ENCODE measurements around the gene MFAP3L.

MFAP3L gene

GRCh38 chr4:170022211-170022610, 4.0 kb downstream of the MFAP3L start:
- no peak for DNase-seq (ENCODE audit: low read depth in 2 of 3, low spot score in 2 of 3)

DNA sequence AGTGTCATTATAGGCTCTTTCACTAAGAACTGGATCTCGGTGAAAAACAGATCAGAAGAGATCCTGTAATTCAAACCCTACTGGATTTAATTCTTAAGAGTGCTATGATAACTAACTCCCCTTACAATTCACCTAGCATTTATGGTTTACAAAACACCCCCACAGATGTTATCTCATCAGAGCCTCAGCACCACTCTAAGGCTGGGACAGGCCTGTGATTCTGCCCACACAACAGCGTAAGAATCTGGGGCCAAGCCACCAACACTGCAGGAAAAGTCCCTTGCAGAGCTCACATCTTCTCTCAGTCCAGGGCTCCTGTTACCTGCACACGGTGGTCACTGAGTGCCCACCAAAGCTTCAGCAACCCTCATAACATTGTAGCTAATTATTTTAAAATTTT, 8.9 kb downstream of the MFAP3L start:
- DNase-seq (ENCODE audit: low read depth in 2 of 3, low spot score in 2 of 3), result no peak

GRCh38 chr4:170015285-170015684, 10.9 kb downstream of the MFAP3L start:
- no peak for DNase-seq (ENCODE audit: low read depth in 2 of 3, low spot score in 2 of 3)

GRCh38 chr4:170014359-170015011, 11.7 kb downstream of the MFAP3L start:
- DNase-seq (ENCODE audit: low read depth in 2 of 3, low spot score in 2 of 3), result no peak

- no peak for DNase-seq (ENCODE audit: low read depth in 2 of 3, low spot score in 2 of 3)
Measured at GRCh38 chr4:170012629-170012958, 13.6 kb downstream of the MFAP3L start.

- DNase-seq (ENCODE audit: low read depth in 2 of 3, low spot score in 2 of 3), result no peak
Measured at GRCh38 chr4:170011921-170012628, 14.1 kb downstream of the MFAP3L start.

DNA sequence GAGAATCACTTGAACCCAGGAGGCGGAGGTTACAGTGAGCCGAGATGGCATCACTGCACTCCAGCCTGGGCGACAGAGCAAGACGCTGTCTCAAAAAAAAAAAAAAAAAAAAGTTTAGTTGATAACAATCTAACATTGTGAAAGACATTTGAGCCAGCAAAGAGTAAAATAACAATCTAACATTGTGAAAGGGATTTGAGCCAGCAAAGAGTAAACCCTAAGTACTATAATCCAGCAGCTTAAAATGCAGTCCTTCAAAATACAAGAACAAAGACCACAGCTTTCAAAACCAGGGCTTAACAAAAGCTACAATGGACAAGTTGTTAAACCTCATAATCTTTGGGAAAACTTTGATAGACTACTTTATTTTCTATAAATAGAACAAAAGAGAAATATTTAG, 16.9 kb downstream of the MFAP3L start:
- no peak for DNase-seq (ENCODE audit: low read depth in 2 of 3, low spot score in 2 of 3)

DNA sequence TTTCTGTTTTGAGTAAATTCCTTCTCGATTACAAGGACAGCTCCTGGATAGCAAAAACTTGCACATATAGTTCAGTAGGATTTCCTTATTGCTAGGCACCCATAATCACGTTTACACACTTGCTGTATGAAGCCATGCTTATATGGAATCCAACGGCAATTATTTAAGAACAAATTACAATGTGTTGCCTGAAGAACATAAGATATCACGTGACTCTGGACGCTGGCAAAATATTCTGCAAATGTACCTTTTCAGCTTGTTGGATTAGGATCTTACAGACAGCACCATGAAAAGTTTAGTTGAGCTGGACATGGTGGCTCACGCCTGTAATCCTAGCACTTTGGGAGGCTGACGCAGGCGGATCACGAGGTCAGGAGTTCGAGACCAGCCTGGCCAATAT, 17.4 kb downstream of the MFAP3L start:
- DNase-seq (ENCODE audit: low read depth in 2 of 3, low spot score in 2 of 3), result no peak

DNA sequence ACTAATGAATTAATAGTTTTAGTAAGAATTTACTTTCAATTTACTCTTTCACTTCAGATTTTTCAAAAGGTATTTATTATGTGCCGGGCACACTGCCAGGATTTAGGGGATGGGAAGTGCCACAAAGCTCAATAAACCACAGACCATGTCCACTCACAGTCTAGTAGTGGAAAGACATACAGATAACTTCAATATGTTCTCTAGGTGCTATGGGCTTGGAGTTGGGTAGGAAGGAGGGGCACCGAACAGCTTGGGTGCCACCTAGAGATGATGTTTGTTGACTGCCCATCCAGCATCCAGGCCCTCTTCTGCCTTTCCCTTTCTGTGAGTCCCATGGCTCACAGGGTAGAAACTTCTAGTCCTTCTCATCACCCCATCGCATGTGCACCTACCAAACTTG, 17.8 kb downstream of the MFAP3L start:
- no peak for DNase-seq (ENCODE audit: low read depth in 2 of 3, low spot score in 2 of 3)

DNA sequence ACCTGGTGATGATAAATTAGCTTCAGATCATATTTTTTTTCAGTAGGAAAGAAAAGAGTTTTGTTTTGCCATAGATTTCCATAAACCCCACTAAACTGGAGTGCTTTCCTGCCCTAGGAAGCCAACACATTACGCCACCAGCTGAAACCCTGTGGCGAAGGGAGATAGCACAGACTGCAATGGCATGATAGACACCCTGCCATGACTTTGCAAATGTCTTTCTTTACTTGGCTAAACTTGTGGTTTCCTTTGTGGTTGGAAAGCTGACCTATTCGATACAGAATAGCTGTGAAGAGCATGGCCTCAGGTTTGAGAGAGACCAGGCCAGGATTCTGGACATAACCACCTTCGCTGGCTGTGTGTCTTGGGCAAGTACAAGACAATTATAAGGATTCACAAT, 19.1 kb downstream of the MFAP3L start:
- no peak for DNase-seq (ENCODE audit: low read depth in 2 of 3, low spot score in 2 of 3)

DNA sequence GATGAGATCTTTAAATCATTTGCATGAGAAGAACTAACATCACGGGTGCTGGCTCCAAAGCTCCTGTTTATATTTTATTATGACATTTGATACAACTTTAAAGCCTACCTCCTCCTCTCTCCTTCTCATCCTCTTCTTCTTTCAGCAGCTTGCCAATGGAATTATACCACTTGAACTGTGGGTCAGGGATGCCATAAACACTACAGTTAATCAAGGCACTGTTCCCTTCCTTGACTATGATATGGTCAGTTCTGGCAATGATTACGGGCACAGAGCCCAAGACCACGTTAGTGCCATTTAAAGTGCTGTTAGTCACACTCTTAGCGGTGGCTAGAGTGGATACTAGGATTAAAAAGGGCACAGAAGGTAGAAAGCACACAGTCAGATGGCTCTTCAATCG, 20.7 kb downstream of the MFAP3L start:
- no peak for DNase-seq (ENCODE audit: low read depth in 2 of 3, low spot score in 2 of 3)

DNA sequence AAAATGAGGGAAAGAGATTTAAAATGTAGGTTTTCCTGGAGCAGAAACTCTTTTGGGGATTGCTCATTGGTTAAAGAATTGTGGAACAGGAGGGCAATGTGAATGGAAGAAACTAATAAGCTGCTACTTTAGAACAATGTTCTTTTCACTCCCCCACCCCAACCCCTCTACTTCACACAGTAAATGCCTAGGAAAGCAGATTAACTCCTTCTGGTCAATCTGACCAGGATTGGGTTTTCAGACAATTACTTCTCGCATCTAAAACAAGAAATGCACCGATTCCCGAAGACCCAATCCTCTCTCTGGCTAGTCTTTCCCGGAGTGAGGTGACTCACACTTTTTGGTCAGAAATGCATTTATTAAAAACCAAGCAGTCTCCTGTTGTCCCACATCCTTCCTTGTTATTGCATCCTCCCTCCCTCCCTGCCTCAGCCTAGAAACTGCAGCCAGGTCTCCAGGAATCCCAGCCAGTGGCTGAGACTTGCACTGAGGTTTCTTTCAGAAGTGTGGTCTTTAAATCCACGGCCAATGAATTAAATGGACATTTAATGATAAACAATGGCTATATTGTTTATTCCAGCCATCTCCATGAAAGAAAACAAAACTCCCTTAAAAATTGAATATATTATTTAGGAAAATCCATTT, 21.4 kb downstream of the MFAP3L start:
- no peak for DNase-seq (ENCODE audit: low read depth in 2 of 3, low spot score in 2 of 3)

DNA sequence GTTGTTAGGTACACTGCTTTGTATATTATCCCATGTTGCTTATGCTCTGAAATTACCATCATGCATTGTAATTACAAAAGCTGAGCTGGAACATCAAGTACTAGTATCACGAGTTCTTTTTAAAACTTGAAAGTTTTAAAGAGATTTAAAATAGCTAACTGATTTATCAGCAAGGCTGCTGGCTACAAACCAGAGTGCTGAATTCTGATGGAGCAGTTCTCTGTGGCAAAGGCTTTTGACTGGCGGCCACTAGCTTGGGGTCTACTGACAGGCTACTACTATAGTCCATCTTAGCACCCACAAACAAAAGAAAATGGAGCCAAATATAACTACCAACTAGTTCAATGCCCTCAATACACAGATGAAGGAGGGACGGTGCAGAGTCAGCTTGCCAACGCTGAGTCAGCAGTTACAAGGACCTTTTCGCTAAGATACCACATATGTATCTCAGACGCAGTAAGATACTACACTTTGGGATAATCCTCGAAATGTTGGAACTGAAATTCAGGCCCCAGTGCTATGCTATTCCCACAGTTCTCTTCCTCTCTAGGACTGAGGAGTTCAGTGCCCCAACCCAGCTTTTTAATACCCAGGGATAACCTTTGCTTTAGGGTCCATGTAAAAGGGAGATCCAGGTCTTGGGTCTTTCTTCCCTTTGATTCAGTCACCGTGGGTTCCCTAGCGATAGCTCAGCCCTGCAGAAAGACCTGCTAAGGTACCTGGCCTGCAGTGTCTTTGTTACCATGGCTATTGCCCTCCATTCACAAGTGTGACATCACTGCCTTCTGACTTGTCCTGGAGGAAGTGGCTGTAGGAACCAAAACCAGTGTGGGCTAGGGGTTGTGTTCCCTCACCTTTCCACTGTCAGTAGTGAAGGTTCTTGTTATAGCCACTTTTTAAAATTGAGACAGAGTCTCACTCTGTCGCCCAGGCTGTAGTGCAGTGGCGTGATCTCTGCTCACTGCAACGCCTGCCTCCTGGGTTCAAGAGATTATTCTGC, 22.8 kb downstream of the MFAP3L start:
- no peak for DNase-seq (ENCODE audit: low read depth in 2 of 3, low spot score in 2 of 3)

- no peak for DNase-seq (ENCODE audit: low read depth in 2 of 3, low spot score in 2 of 3)
Measured at GRCh38 chr4:170001745-170002267, 24.4 kb downstream of the MFAP3L start.

- no peak for DNase-seq (ENCODE audit: low read depth in 2 of 3, low spot score in 2 of 3)
Measured at GRCh38 chr4:170001011-170001744, 25.0 kb downstream of the MFAP3L start.

- no peak for DNase-seq (ENCODE audit: low read depth in 2 of 3, low spot score in 2 of 3)
Measured at GRCh38 chr4:169999923-170000322, 26.3 kb downstream of the MFAP3L start.

DNA sequence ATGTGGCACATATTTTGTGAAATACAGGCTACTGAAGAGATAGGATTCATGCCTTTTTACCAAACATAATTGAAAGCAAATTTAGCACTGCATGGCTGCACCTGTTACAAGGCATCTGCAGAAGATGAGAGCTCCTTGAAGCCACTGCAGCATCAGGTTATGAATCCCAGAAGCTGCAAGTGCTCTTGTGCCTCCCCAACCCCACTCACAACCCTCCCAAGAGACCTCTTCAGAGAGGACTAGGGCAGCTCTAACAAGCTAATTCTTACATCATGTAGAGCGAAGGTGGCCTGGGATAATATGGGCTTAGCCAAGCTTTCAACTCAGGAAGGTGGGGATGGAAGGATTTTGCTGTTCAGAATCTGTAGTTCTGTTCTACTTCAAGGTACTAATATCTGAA, 27.2 kb downstream of the MFAP3L start:
- DNase-seq (ENCODE audit: low read depth in 2 of 3, low spot score in 2 of 3), result no peak

GRCh38 chr4:169996379-169997240, 29.6 kb downstream of the MFAP3L start:
- no peak for DNase-seq (ENCODE audit: low read depth in 2 of 3, low spot score in 2 of 3)

DNA sequence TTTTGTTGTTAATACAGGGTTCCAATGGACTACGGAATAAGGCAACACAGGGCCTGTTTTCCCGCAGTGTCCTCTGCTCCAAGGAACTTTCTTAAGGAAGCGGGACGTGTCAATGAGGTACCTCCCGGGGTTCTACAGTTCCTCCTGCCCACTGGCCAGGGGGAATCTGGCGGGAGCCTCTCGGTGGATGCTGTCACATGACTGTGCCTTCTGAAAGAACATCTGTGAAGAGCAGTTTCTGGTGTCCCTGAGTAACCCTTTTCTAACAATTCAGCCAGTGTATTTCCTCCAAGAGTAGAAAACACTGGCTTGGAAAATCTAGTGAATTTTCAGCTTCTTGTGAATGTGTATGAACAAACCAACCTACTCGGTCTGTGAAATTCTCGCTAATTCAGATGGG, 32.7 kb downstream of the MFAP3L start:
- DNase-seq (ENCODE audit: low read depth in 2 of 3, low spot score in 2 of 3), result no peak

DNA sequence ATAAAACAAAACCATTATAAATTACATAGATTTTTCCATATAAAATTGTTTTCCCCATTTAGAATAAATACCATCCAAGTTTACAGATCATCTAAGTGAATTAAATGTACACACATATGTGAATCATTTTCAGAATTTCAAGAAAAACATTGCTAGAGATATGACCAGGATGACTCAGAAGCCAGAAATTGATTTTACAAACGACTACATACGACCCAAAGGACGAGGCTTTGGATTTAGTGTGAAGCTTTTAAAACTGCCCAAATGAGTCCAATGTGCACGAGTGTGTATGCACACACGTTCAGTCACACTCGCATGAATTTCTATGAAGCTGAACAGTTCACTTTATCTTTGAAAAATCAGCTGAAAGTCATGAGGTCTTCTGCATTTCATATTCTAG, 37.9 kb downstream of the MFAP3L start:
- DNase-seq (ENCODE audit: low read depth in 2 of 3, low spot score in 2 of 3), result no peak
